ENCODE data around the gene VKORC1L1. TPM values are rescaled to one million over a fixed set of nuclear protein-coding genes. Genes with fewer than 3 reads are reported as not detected.

VKORC1L1 gene
- total and polyA plus RNA-seq, 9 of the 15 experiments (the other 6 are each of a cell fraction or from before 2014, with no cell fraction given): 6.8 to 36.5 (median 19.3) TPM

DNA sequence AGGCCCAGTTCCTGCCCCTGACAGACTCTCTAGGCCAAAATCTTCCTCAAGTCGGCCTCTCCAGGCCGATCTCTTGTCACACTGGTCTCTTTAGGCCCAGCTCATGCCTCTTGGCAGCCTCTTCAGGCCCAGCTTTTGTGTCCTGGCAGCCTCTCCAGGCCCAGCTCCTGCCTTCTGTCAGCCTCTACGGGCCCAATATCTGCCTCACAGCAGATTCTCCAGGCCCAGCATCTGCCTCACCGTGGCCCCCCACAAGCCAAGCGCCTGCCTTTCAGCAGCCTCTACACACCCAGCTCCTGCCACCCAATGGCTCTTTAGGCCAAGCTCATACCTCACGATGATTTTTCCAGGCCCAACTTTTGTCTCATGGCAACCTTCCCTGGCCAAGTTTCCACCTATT, 33.0 kb upstream of the VKORC1L1 start:
- no peak overlapping the region for H2AFZ ChIP-seq (ENCODE audit: low read depth, low read length)
- no peaks in the 10 kb centered on the region for H3K79me2 ChIP-seq (ENCODE audit: control insufficient read depth, insufficient read depth, low read length)
- H3K4me1 ChIP-seq (replicated peaks in 1 of 2; ENCODE audit: control insufficient read depth in 2 of 2, insufficient read depth in 2 of 2, low read length in 2 of 2): 0 out of 5 replicates have a peak, but pooled peaks cover 0 to 3% of the 10 kb centered on the region in 2 experiments
- H3K27me3 ChIP-seq (ENCODE audit: control insufficient read depth in 2 of 2, insufficient read depth in 2 of 2, low read length in 2 of 2): no peaks in the 10 kb centered on the region
- in situ Hi-C loops (cut with MboI): no loop called here
- ChIA-PET POLR2A (interaction anchor here (0.6 to 1.9 kb wide), 5 partner anchors 8 to 1156 kb away, joined by 3 to 6 read pairs (median 3); partner anchors contain the start of gene SBDS), CTCF (ENCODE audit: low intra/inter-chr PET ratio) (no interaction called here)
- DNase-seq (ENCODE audit: extremely low read depth in 1 of 4, low spot score in 3 of 4): no peak
- TF ChIP-seq MAFG (tag; conservative IDR thresholded peaks at IDR 0.05): no peak
- no peak for TF ChIP-seq HNRNPK (IDR thresholded peaks at IDR 0.05; ENCODE audit: low read depth, low read length, poor library complexity, severe bottlenecking)
- TF ChIP-seq CHD1 (IDR thresholded peaks at IDR 0.05; ENCODE audit: low read length): no peak
- no peak for TF ChIP-seq MTA1 (IDR thresholded peaks at IDR 0.05; ENCODE audit: borderline replicate concordance)
- no peak for TF ChIP-seq ZNF75A (CRISPR knock-in tag; IDR thresholded peaks at IDR 0.05)
- TF ChIP-seq PTTG1 (tag; IDR thresholded peaks at IDR 0.05; ENCODE audit: low read depth): no peak
- TF ChIP-seq, protein P1, sequence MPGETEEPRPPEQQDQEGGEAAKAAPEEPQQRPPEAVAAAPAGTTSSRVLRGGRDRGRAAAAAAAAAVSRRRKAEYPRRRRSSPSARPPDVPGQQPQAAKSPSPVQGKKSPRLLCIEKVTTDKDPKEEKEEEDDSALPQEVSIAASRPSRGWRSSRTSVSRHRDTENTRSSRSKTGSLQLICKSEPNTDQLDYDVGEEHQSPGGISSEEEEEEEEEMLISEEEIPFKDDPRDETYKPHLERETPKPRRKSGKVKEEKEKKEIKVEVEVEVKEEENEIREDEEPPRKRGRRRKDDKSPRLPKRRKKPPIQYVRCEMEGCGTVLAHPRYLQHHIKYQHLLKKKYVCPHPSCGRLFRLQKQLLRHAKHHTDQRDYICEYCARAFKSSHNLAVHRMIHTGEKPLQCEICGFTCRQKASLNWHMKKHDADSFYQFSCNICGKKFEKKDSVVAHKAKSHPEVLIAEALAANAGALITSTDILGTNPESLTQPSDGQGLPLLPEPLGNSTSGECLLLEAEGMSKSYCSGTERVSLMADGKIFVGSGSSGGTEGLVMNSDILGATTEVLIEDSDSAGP (CRISPR knock-in tag; IDR thresholded peaks at IDR 0.05): no peak
- TF ChIP-seq PHF21A (IDR thresholded peaks at IDR 0.05; ENCODE audit: borderline replicate concordance, low read depth): no peak
- no peaks in the 10 kb centered on the region for H3K9me3 ChIP-seq (replicated peaks; ENCODE audit: control insufficient read depth, insufficient read depth, low read depth, low read length)
- no TSS peak for BruUV-seq (replicated peaks)
- no peak overlapping the region for H3K4me3 ChIP-seq
- 59% methylated on average over 6 of the region's 6 CpGs for WGBS (ENCODE audit: insufficient coverage, low coverage, missing lambda C conversion rate)
- H3K36me3 ChIP-seq (ENCODE audit: control insufficient read depth, insufficient read depth, low read length): peaks cover 2% of the 10 kb centered on the region; the same call in 1 of the 3 replicates
- no peaks in the 10 kb centered on the region for H4K20me1 ChIP-seq (replicated peaks; ENCODE audit: control insufficient read depth, insufficient read depth, low read length)
- FAIRE-seq: no peak
- no peak overlapping the region for H3K27ac ChIP-seq (ENCODE audit: extremely low read depth, low read depth, low read length)
- H3K9ac ChIP-seq (ENCODE audit: insufficient read depth in 1 of 2, low read depth in 2 of 2, low read length in 2 of 2): peak overlapping the region in 1 of 2 experiments; percentile 79; a peak in 2 of 4 replicates
- no peak overlapping the region for H3K4me2 ChIP-seq (ENCODE audit: insufficient read depth, low read length)
- intact Hi-C loops (cut with micrococcal nuclease): no loop called here
- ATAC-seq: no peak
- H3K9me1 ChIP-seq (ENCODE audit: control insufficient read depth, insufficient read depth, low read length): no peaks in the 10 kb centered on the region
